SK-N-SH treated with all-trans-retinoic acid at 6 μM for 48 hours (cell line): Measurements from ENCODE around the gene ZNF792.
"Not testable (repeated sequence)": the region's sequence is repeated elsewhere in the genome, so short reads cannot be mapped to it uniquely, and the experiment has no call there.

Experiments used
- ATAC-seq: fragments of 200-7000 bp; cut with Tn5 transposase; 3 replicates; pipeline ENCODE4 v1.9.1; 2020; ENCODE audit warnings: mild to moderate bottlenecking, moderate library complexity
- ARNTL ChIP-seq: fragments of 450-650 bp; formaldehyde crosslinking; IDR thresholded peaks from 2 replicates; pipeline ENCODE4 v1.5.0; 2020; ENCODE audit warnings: low read depth, mild to moderate bottlenecking, moderate library complexity, borderline replicate concordance
- BACH2 ChIP-seq: fragments of 250-450 bp; sonication (Bioruptor Pico); IDR thresholded peaks from 2 replicates; pipeline ENCODE4 v1.9.0; 2021; ENCODE audit warnings: mild to moderate bottlenecking, borderline replicate concordance
- CREB5 ChIP-seq: fragments of 250-450 bp; sonication (Bioruptor Pico); IDR thresholded peaks from 2 replicates; pipeline ENCODE4 v1.5.1; 2020; ENCODE audit warnings: low read depth, mild to moderate bottlenecking, moderate library complexity
- CSDC2 ChIP-seq: fragments of 250-450 bp; sonication (Bioruptor Pico); IDR thresholded peaks from 2 replicates; pipeline ENCODE4 v1.5.0; 2020; ENCODE audit warnings: mild to moderate bottlenecking, moderate library complexity
- ESRRG ChIP-seq: fragments of 250-450 bp; sonication (Bioruptor Pico); IDR thresholded peaks from 2 replicates; pipeline ENCODE4 v1.6.1; 2021; ENCODE audit warnings: mild to moderate bottlenecking
- ISL1 ChIP-seq: fragments of 250-450 bp; sonication (Bioruptor Pico); IDR thresholded peaks from 2 replicates; pipeline ENCODE4 v2.1.2; 2022; ENCODE audit warnings: mild to moderate bottlenecking, moderate library complexity
- OSR1 ChIP-seq: fragments of 250-450 bp; sonication (Bioruptor Pico); IDR thresholded peaks from 2 replicates; pipeline ENCODE4 v1.8.0; 2022; ENCODE audit warnings: moderate library complexity, mild to moderate bottlenecking, inconsistent platforms
- PPARA ChIP-seq: fragments of 250-450 bp; sonication (Bioruptor Pico); IDR thresholded peaks from 2 replicates; pipeline ENCODE4 v1.5.0; 2020; ENCODE audit warnings: mild to moderate bottlenecking, borderline replicate concordance
- RARB ChIP-seq: fragments of 250-450 bp; sonication (Bioruptor Pico); IDR thresholded peaks from 2 replicates; pipeline ENCODE4 v1.8.0; 2021; ENCODE audit warnings: mild to moderate bottlenecking, moderate library complexity
- SNAI2 ChIP-seq: fragments of 250-450 bp; sonication (Bioruptor Pico); IDR thresholded peaks from 2 replicates; pipeline ENCODE4 v1.5.0; 2020; ENCODE audit warnings: mild to moderate bottlenecking, moderate library complexity
- TCF4 ChIP-seq: fragments of 250-450 bp; sonication (Bioruptor Pico); IDR thresholded peaks from 2 replicates; pipeline ENCODE4 v1.8.0; 2021; ENCODE audit warnings: mild to moderate bottlenecking, moderate library complexity, borderline replicate concordance
- TOX ChIP-seq: fragments of 250-450 bp; sonication (Bioruptor Pico); IDR thresholded peaks from 2 replicates; pipeline ENCODE4 v1.8.0; 2021; ENCODE audit warnings: mild to moderate bottlenecking, moderate library complexity, borderline replicate concordance
- TSHZ2 ChIP-seq: fragments of 250-450 bp; sonication (Bioruptor Pico); IDR thresholded peaks from 2 replicates; pipeline ENCODE4 v1.5.0; 2020; ENCODE audit warnings: mild to moderate bottlenecking, moderate library complexity
- ZC3H10 ChIP-seq: fragments of 250-450 bp; sonication (Bioruptor Pico); IDR thresholded peaks from 2 replicates; pipeline ENCODE4 v1.5.1; 2021; ENCODE audit warnings: mild to moderate bottlenecking, moderate library complexity
- ZFP3 ChIP-seq: fragments of 250-450 bp; sonication (Bioruptor Pico); IDR thresholded peaks from 2 replicates; pipeline ENCODE4 v1.5.0; 2020; ENCODE audit warnings: mild to moderate bottlenecking, moderate library complexity
- ZFP30 ChIP-seq: fragments of 450-650 bp; formaldehyde crosslinking; IDR thresholded peaks from 2 replicates; pipeline ENCODE4 v1.5.0; 2022; ENCODE audit warnings: mild to moderate bottlenecking, moderate library complexity
- ZNF565 ChIP-seq: fragments of 450-650 bp; formaldehyde crosslinking; conservative IDR thresholded peaks from 2 replicates; pipeline ENCODE4 v1.5.0; 2020; ENCODE audit warnings: low read depth, mild to moderate bottlenecking, moderate library complexity
- ZNF70 ChIP-seq: fragments of 450-650 bp; formaldehyde crosslinking; IDR thresholded peaks from 2 replicates; pipeline ENCODE4 v1.5.0; 2020; ENCODE audit warnings: mild to moderate bottlenecking, moderate library complexity
- ZNF8 ChIP-seq: fragments of 450-650 bp; formaldehyde crosslinking; IDR thresholded peaks from 2 replicates; pipeline ENCODE4 v1.5.0; 2020; ENCODE audit warnings: mild to moderate bottlenecking, moderate library complexity
- TF ChIP-seq, protein P1 (sequence below): fragments of 250-450 bp; sonication (Bioruptor Pico); IDR thresholded peaks from 2 replicates; pipeline ENCODE4 v1.8.0; 2021; ENCODE audit warnings: low read depth, mild to moderate bottlenecking, moderate library complexity, borderline replicate concordance
- TF ChIP-seq, protein P2 (sequence below): fragments of 250-450 bp; sonication (Bioruptor Pico); IDR thresholded peaks from 2 replicates; pipeline ENCODE4 v1.5.1; 2021; ENCODE audit warnings: mild to moderate bottlenecking, moderate library complexity

The ZNF792 gene

DNA sequence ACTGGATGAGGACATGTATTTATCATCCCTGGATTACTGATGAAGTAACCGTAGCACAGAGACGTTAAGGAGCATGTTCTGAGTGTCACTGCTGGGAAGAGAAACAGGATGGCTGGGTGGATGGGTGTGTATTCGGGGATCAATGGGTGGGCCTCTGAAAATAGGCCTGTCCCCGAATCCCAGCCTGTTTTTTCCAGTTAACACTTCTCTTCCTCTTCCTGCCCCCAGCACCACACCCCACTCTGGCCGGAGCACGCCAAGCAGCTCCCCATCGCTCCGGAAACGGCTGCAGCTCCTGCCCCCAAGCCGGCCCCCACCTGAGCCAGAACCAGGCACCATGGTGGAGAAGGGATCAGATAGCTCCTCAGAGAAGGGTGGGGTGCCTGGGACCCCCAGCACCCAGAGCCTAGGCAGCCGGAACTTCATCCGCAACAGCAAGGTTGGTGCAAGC lies 44.9 kb upstream of the ZNF792 start:
- ATAC-seq = no peak
- TF ChIP-seq SNAI2 (CRISPR knock-in tag) = no peak
- TF ChIP-seq, protein P1, sequence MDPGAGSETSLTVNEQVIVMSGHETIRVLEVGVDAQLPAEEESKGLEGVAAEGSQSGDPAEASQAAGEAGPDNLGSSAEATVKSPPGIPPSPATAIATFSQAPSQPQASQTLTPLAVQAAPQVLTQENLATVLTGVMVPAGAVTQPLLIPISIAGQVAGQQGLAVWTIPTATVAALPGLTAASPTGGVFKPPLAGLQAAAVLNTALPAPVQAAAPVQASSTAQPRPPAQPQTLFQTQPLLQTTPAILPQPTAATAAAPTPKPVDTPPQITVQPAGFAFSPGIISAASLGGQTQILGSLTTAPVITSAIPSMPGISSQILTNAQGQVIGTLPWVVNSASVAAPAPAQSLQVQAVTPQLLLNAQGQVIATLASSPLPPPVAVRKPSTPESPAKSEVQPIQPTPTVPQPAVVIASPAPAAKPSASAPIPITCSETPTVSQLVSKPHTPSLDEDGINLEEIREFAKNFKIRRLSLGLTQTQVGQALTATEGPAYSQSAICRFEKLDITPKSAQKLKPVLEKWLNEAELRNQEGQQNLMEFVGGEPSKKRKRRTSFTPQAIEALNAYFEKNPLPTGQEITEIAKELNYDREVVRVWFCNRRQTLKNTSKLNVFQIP (CRISPR knock-in tag) = no peak
- TF ChIP-seq RARB (CRISPR knock-in tag) = no peak
- TF ChIP-seq PPARA (CRISPR knock-in tag) = no peak

DNA sequence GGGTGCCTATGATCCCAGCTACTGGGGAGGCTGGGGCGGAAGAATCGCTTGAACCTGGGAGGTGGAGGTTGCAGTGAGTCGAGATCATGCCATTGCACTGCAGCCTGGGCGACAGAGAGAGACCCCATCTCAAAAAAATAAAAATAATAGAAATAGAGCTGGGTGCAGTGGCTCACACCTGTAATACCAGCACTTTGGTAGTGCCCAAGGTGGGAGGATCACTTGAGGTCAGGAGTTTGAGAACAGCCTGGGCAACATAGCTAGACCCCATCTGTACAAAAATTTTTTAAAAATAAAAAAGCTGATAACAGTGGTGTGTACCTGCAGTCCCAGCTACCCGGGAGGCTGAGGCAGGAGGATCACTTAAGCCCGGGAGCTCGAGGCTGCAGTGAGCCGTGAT lies 43.4 kb upstream of the ZNF792 start:
- ATAC-seq = not testable (repeated sequence)

- TF ChIP-seq, protein P2, sequence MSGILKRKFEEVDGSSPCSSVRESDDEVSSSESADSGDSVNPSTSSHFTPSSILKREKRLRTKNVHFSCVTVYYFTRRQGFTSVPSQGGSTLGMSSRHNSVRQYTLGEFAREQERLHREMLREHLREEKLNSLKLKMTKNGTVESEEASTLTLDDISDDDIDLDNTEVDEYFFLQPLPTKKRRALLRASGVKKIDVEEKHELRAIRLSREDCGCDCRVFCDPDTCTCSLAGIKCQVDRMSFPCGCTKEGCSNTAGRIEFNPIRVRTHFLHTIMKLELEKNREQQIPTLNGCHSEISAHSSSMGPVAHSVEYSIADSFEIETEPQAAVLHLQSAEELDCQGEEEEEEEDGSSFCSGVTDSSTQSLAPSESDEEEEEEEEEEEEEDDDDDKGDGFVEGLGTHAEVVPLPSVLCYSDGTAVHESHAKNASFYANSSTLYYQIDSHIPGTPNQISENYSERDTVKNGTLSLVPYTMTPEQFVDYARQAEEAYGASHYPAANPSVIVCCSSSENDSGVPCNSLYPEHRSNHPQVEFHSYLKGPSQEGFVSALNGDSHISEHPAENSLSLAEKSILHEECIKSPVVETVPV (CRISPR knock-in tag) = no peak
- TF ChIP-seq ZC3H10 (no peak), ARNTL (CRISPR knock-in tag) (no peak), OSR1 (CRISPR knock-in tag) (no peak), TOX (no peak), TSHZ2 (no peak), ZFP3 (no peak), RARB (CRISPR knock-in tag) (no peak), ZNF70 (CRISPR knock-in tag) (no peak), BACH2 (no peak), CREB5 (no peak), ZNF565 (CRISPR knock-in tag) (no peak), ISL1 (CRISPR knock-in tag) (no peak)
- TF ChIP-seq, protein P1 (CRISPR knock-in tag) = no peak
- no peak for ATAC-seq
Measured at GRCh38 chr19:35006999-35007365, 43.0 kb upstream of the ZNF792 start.

DNA sequence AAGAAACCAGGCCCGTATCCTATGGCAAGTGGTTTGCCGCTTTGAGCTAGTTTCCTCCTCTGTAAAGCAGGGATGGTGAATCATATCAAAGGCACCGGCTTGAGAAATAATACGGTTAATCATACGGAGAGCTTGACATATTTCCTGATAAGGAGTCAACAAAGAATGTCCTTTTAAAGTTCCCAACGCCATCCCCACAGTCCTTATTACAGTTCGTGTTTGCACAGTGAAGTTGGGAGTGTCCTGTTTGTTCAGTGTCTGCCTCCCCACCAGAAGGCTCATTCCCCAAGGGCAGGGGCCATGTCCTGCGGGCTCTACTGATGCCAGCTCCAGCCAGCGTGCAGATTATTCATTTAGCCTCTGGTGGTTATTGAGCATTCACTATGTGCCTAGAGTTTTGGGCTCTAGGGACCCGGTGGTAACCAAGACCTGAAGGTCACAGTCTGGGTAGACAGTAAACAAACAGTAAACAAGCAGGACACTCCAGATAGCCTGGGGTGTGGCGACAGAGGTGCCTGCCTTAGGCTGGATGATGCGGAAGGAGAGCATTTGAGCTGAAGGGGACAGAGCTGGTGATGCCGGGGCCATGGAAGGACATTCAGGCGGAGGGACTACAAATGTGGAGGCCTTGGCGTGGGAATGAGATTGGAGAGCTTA lies 42.4 kb upstream of the ZNF792 start:
- ATAC-seq = no peak
- TF ChIP-seq TOX (no peak), PPARA (CRISPR knock-in tag) (no peak), TCF4 (CRISPR knock-in tag) (no peak), CSDC2 (CRISPR knock-in tag) (no peak), ESRRG (CRISPR knock-in tag) (no peak), ZNF70 (CRISPR knock-in tag) (no peak), ZNF8 (CRISPR knock-in tag) (no peak), ZNF565 (CRISPR knock-in tag) (no peak), CREB5 (no peak), RARB (CRISPR knock-in tag) (no peak), ZFP3 (no peak), SNAI2 (CRISPR knock-in tag) (no peak), ZFP30 (no peak), OSR1 (CRISPR knock-in tag) (no peak)
- TF ChIP-seq, protein P2 (CRISPR knock-in tag) = no peak
- TF ChIP-seq, all 23 proteins: peak for 0

GRCh38 chr19:35006007-35006341 lies 41.9 kb upstream of the ZNF792 start:
- ATAC-seq = not testable (repeated sequence)
